ENCODE measurements around the gene LHCGR. TPM values are rescaled to one million over a fixed set of nuclear protein-coding genes. Genes with fewer than 3 reads are reported as not detected.

LHCGR gene
- under 1 TPM in 1 of 4 donors, not detected in 3; 0.19 TPM for total RNA-seq

DNA sequence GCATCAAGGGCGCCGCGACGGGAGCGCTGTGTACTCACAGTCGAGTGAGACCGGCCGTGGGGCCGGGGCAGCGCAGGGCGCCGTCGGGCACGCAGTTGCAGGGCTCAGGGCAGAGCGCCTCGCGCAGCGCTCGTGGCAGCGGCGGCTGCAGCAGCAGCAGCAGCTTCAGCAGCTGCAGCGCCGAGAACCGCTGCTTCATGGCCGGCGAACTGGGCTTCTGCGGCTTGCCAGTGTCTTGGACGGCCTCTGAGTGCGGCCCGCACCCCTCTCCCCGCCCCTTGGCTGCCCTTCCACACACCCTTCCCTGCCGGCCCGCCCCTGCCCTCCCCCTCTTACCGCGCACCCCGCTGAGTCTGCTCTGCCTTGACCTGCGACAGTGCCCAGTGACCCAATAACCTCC lies at the start of gene LHCGR:
LHCGR (minus strand) TSS at position 252 of the 400 bp plus-strand sequence; CDS start at position 199, 53 bp downstream.
- TF ChIP-seq, protein P1, sequence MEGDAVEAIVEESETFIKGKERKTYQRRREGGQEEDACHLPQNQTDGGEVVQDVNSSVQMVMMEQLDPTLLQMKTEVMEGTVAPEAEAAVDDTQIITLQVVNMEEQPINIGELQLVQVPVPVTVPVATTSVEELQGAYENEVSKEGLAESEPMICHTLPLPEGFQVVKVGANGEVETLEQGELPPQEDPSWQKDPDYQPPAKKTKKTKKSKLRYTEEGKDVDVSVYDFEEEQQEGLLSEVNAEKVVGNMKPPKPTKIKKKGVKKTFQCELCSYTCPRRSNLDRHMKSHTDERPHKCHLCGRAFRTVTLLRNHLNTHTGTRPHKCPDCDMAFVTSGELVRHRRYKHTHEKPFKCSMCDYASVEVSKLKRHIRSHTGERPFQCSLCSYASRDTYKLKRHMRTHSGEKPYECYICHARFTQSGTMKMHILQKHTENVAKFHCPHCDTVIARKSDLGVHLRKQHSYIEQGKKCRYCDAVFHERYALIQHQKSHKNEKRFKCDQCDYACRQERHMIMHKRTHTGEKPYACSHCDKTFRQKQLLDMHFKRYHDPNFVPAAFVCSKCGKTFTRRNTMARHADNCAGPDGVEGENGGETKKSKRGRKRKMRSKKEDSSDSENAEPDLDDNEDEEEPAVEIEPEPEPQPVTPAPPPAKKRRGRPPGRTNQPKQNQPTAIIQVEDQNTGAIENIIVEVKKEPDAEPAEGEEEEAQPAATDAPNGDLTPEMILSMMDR (IDR thresholded peaks at IDR 0.05) = no peak
- no peak for TF ChIP-seq POLR2A (IDR thresholded peaks at IDR 0.05)
- intact Hi-C loops (cut with DNase I; ENCODE audit: low total_unique reads) = no loop called here
- H3K4me3 ChIP-seq (ENCODE audit: low read depth, poor library complexity, severe bottlenecking) = no peak within 1 kb of the TSS
- WGBS, 2 donors = 2 to 3% methylated on average over 31 to 36 of the region's 37 CpGs
- no peak for DNase-seq (ENCODE audit: low spot score in 2 of 2)

DNA sequence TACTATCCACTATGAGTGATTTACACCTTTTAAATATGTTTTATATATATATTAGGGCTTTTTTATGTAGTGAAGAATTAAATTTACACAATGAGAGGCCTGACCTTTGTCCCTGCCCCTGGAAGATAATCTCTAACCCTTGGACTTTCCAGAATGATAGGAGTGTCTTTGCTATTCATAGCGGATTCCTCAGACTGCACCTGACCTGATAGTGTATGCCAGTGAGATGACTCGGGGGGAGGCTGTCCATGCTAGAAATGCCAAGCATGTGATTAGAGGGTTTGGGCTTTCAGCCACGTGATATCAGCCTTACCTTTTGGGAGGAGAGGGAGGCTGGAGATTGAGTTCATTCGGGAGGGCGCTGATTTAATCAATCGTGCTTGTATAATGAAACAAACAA lies 44.1 kb upstream of the LHCGR start:
- H3K4me3 ChIP-seq (ENCODE audit: low read depth, poor library complexity, severe bottlenecking) = no peak overlapping the region
- DNase-seq (ENCODE audit: low spot score in 2 of 2) = no peak
- no peak for TF ChIP-seq POLR2A (IDR thresholded peaks at IDR 0.05)
- TF ChIP-seq, protein P1 (IDR thresholded peaks at IDR 0.05) = no peak
- 87 to 88% methylated on average over 6 of the region's 6 CpGs for WGBS, 2 donors
- intact Hi-C loops (cut with DNase I; ENCODE audit: low total_unique reads) = no loop called here

DNA sequence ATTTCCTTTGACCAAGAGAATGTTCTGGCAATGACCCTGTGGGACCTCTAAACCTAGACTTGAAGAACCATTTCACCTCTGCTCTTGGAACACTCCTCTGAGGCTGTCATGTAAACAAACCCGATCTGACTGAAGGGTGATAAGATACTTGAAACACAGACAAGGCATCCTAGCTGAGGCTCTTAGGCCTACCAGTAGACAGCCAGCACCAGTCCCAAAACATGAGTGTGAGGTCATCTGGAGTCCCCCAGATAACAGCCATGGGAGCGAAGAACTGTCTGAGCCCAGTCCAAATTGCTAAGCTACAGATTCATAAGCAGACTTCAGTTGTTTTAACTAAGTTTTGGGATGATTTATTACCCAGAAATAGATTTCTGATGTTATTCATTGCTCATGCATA lies 39.5 kb upstream of the LHCGR start:
- TF ChIP-seq, protein P1 (IDR thresholded peaks at IDR 0.05) = no peak
- no peak for TF ChIP-seq POLR2A (IDR thresholded peaks at IDR 0.05)
- intact Hi-C loops (cut with DNase I; ENCODE audit: low total_unique reads) = no loop called here
- WGBS, 2 donors = 73 to 86% methylated on average over 2 of the region's 2 CpGs
- no peak overlapping the region for H3K4me3 ChIP-seq (ENCODE audit: low read depth, poor library complexity, severe bottlenecking)
- no peak for DNase-seq (ENCODE audit: low spot score in 2 of 2)

DNA sequence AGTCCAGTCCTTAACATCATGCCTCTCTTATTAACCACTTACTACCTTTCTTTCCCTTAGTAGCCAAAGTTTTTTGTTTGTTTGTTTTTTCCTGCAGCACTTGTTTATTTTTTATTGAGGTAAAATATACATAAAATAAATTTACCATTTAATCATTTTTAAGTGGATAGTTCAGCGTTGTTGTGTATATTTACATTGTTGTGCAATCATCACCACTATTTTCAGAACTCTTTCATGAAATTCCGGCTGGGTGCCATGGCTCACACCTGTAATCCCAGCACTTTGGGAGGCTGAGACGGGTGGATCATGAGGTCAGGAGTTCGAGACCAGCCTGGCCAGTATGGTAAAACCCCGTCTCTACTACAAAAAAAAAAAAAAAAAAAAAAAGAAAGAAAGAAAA lies 38.1 kb upstream of the LHCGR start:
- TF ChIP-seq, protein P1 (IDR thresholded peaks at IDR 0.05) = no peak
- TF ChIP-seq POLR2A (IDR thresholded peaks at IDR 0.05) = no peak
- H3K4me3 ChIP-seq (ENCODE audit: low read depth, poor library complexity, severe bottlenecking) = no peak overlapping the region
- 91 to 94% methylated on average over 5 of the region's 5 CpGs for WGBS, 2 donors
- no peak for DNase-seq (ENCODE audit: low spot score in 2 of 2)
- intact Hi-C loops (cut with DNase I; ENCODE audit: low total_unique reads) = no loop called here

DNA sequence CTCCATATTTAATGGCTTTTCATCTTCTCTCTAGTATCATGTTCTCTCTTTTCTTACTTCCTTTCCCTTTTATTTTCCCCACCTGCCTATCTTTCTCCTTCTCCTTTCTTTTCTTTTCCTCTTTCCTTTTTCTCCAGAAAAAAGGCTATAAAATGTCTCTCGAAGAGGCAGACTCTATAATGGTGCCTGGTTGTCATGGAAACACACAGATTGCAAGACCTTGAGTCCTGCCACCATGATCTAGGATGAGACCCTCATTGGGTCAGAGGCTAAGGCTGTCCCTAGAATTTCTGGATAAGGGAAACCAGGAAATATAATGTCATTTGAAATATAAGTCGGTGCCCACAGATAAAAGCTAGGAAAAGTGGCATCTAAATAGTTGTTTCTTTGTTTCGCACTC lies 36.5 kb upstream of the LHCGR start:
- intact Hi-C loops (cut with DNase I; ENCODE audit: low total_unique reads) = no loop called here
- DNase-seq (ENCODE audit: low spot score in 2 of 2) = no peak
- TF ChIP-seq POLR2A (IDR thresholded peaks at IDR 0.05) = no peak
- TF ChIP-seq, protein P1 (IDR thresholded peaks at IDR 0.05) = no peak
- no peak overlapping the region for H3K4me3 ChIP-seq (ENCODE audit: low read depth, poor library complexity, severe bottlenecking)
- WGBS, 2 donors = 79 to 80% methylated on average over 3 of the region's 3 CpGs

All from lower leg skin (tissue), 4 donors.